ENCODE measurements around the gene METAP1D.

Gene METAP1D

GRCh38 chr2:172012677-172013391, 13.1 kb downstream of the METAP1D start:
- peaks cover 5% of the 10 kb centered on the region for H3K36me3 Mint-ChIP-seq (ENCODE audit: low read depth)
- DNase-seq (no peak), ATAC-seq (no peak)
- no peaks in the 10 kb centered on the region for H3K9me3 Mint-ChIP-seq
- H3K4me1 Mint-ChIP-seq: peaks cover 23% of the 10 kb centered on the region
- no peak overlapping the region for H3K27ac Mint-ChIP-seq
- H3K27me3 Mint-ChIP-seq: no peaks in the 10 kb centered on the region
- no peak overlapping the region for H3K4me3 Mint-ChIP-seq

GRCh38 chr2:172013396-172013795, 13.6 kb downstream of the METAP1D start:
- Mint-ChIP-seq H3K4me1 (peaks cover 23% of the 10 kb centered on the region), H3K27me3 (no peaks in the 10 kb centered on the region), H3K27ac (no peak overlapping the region), H3K9me3 (no peaks in the 10 kb centered on the region), H3K36me3 (ENCODE audit: low read depth) (peaks cover 5% of the 10 kb centered on the region), H3K4me3 (no peak overlapping the region)
- ATAC-seq (no peak), DNase-seq (no peak)

- no peak for DNase-seq
- no peak overlapping the region for H3K27ac Mint-ChIP-seq
- no peaks in the 10 kb centered on the region for H3K27me3 Mint-ChIP-seq
- no peak for ATAC-seq
- H3K4me3 Mint-ChIP-seq: no peak overlapping the region
- H3K9me3 Mint-ChIP-seq: no peaks in the 10 kb centered on the region
- no peaks in the 10 kb centered on the region for H3K4me1 Mint-ChIP-seq
- H3K36me3 Mint-ChIP-seq (ENCODE audit: low read depth): peaks cover 5% of the 10 kb centered on the region
Measured at GRCh38 chr2:172021074-172021931, 21.6 kb downstream of the METAP1D start.

- H3K27ac Mint-ChIP-seq: no peak overlapping the region
- H3K9me3 Mint-ChIP-seq: no peaks in the 10 kb centered on the region
- H3K27me3 Mint-ChIP-seq: no peaks in the 10 kb centered on the region
- no peak for ATAC-seq
- DNase-seq: no peak
- no peaks in the 10 kb centered on the region for H3K4me1 Mint-ChIP-seq
- H3K4me3 Mint-ChIP-seq: no peak overlapping the region
- H3K36me3 Mint-ChIP-seq (ENCODE audit: low read depth): peaks cover 5% of the 10 kb centered on the region
Measured at GRCh38 chr2:172021955-172022354, 22.2 kb downstream of the METAP1D start.

- Mint-ChIP-seq H3K4me1 (no peaks in the 10 kb centered on the region), H3K36me3 (ENCODE audit: low read depth) (no peaks in the 10 kb centered on the region), H3K4me3 (no peak overlapping the region), H3K27me3 (no peaks in the 10 kb centered on the region), H3K27ac (no peak overlapping the region), H3K9me3 (no peaks in the 10 kb centered on the region)
- DNase-seq (no peak), ATAC-seq (no peak)
Measured at GRCh38 chr2:172031536-172031935, 31.8 kb downstream of the METAP1D start.

GRCh38 chr2:172038121-172038520, 38.4 kb downstream of the METAP1D start:
- no peak for ATAC-seq
- Mint-ChIP-seq H3K4me1 (no peaks in the 10 kb centered on the region), H3K27me3 (no peaks in the 10 kb centered on the region), H3K9me3 (no peaks in the 10 kb centered on the region), H3K27ac (no peak overlapping the region), H3K36me3 (ENCODE audit: low read depth) (no peaks in the 10 kb centered on the region), H3K4me3 (no peak overlapping the region)
- no peak for DNase-seq

- H3K27ac Mint-ChIP-seq: no peak overlapping the region
- H3K27me3 Mint-ChIP-seq: no peaks in the 10 kb centered on the region
- no peaks in the 10 kb centered on the region for H3K9me3 Mint-ChIP-seq
- DNase-seq (no peak), ATAC-seq (no peak)
- no peaks in the 10 kb centered on the region for H3K36me3 Mint-ChIP-seq (ENCODE audit: low read depth)
- no peak overlapping the region for H3K4me3 Mint-ChIP-seq
- no peaks in the 10 kb centered on the region for H3K4me1 Mint-ChIP-seq
Measured at GRCh38 chr2:172038604-172039003, 38.9 kb downstream of the METAP1D start.

- Mint-ChIP-seq H3K4me3 (no peak overlapping the region), H3K9me3 (no peaks in the 10 kb centered on the region), H3K36me3 (ENCODE audit: low read depth) (no peaks in the 10 kb centered on the region), H3K27me3 (no peaks in the 10 kb centered on the region), H3K27ac (no peak overlapping the region), H3K4me1 (no peaks in the 10 kb centered on the region)
- no peak for ATAC-seq
- DNase-seq: no peak
Measured at GRCh38 chr2:172039011-172039704, 39.4 kb downstream of the METAP1D start.

GRCh38 chr2:172040311-172040710, 40.6 kb downstream of the METAP1D start:
- no peak overlapping the region for H3K4me3 Mint-ChIP-seq
- DNase-seq (no peak), ATAC-seq (no peak)
- H3K27ac Mint-ChIP-seq: no peak overlapping the region
- no peaks in the 10 kb centered on the region for H3K36me3 Mint-ChIP-seq (ENCODE audit: low read depth)
- H3K4me1 Mint-ChIP-seq: no peaks in the 10 kb centered on the region
- H3K27me3 Mint-ChIP-seq: no peaks in the 10 kb centered on the region
- H3K9me3 Mint-ChIP-seq: no peaks in the 10 kb centered on the region

- H3K36me3 Mint-ChIP-seq (ENCODE audit: low read depth): no peaks in the 10 kb centered on the region
- H3K4me3 Mint-ChIP-seq: no peak overlapping the region
- peaks cover 2% of the 10 kb centered on the region for H3K4me1 Mint-ChIP-seq
- DNase-seq: no peak
- H3K9me3 Mint-ChIP-seq: no peaks in the 10 kb centered on the region
- no peaks in the 10 kb centered on the region for H3K27me3 Mint-ChIP-seq
- H3K27ac Mint-ChIP-seq: no peak overlapping the region
- ATAC-seq: no peak
Measured at GRCh38 chr2:172046080-172046678, 46.4 kb downstream of the METAP1D start.

- ATAC-seq (no peak), DNase-seq (no peak)
- Mint-ChIP-seq H3K4me3 (no peak overlapping the region), H3K9me3 (no peaks in the 10 kb centered on the region), H3K36me3 (ENCODE audit: low read depth) (no peaks in the 10 kb centered on the region), H3K27me3 (no peaks in the 10 kb centered on the region), H3K4me1 (peaks cover 2% of the 10 kb centered on the region), H3K27ac (no peak overlapping the region)
Measured at GRCh38 chr2:172046866-172047565, 47.3 kb downstream of the METAP1D start.

- no peak for ATAC-seq
- no peaks in the 10 kb centered on the region for H3K9me3 Mint-ChIP-seq
Measured at GRCh38 chr2:172047566-172048507, 48.1 kb downstream of the METAP1D start.

More at GRCh38 chr2:172047566-172048507, 48.1 kb downstream of the METAP1D start:
- Mint-ChIP-seq H3K4me1 (peaks cover 2% of the 10 kb centered on the region), H3K27ac (no peak overlapping the region), H3K27me3 (no peaks in the 10 kb centered on the region), H3K36me3 (ENCODE audit: low read depth) (no peaks in the 10 kb centered on the region), H3K4me3 (no peak overlapping the region)
- DNase-seq: no peak
